NCI-H2029 (cell line): Measurements from ENCODE around the gene C19orf73.
A peak's percentile ranks its signal among the peaks of the same experiment; 100 is the strongest.

Experiments used
- DNase-seq: peaks from one replicate; lab custom pipeline; 2025; lab: John Stamatoyannopoulos, UW

Gene C19orf73

DNA sequence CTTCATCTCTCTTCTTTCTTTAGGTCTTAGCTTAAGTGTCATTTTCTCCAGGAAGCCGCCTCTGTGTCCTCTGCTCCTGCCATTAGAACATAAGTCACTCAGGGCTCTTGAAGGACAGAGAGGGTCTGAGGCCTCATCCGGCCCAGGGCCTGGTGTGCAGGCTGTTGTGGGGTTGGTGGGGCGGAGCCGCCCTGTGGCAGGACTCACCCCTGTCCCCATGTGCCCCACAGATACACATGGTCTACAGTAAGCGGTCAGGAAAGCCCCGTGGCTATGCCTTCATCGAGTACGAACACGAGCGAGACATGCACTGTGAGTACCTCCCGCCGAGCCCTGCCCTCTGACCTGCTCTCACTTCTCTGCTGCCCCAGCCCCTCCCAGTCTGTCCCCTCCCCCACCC is 17.8 kb downstream of the C19orf73 start:
- no peak for DNase-seq

DNA sequence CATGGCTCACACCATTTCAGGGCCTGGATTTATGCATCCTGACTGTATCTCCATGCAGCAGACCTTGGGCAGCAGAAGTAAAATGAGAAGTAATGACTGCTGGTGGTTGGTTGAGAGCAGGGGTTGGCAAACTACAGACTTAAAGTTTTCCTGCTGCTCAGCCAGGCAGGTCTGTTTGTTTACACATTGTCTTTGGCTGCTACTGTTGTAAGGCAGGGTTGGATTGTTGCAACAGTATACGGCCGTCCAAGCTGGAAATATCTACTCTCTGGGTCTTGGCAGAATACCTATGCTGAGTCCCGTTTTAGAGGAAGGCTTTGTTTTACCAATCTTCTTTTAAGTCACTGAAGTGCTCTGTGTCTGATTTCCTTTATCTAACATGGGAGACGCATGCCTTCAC is 20.1 kb downstream of the C19orf73 start:
- DNase-seq: no peak

DNA sequence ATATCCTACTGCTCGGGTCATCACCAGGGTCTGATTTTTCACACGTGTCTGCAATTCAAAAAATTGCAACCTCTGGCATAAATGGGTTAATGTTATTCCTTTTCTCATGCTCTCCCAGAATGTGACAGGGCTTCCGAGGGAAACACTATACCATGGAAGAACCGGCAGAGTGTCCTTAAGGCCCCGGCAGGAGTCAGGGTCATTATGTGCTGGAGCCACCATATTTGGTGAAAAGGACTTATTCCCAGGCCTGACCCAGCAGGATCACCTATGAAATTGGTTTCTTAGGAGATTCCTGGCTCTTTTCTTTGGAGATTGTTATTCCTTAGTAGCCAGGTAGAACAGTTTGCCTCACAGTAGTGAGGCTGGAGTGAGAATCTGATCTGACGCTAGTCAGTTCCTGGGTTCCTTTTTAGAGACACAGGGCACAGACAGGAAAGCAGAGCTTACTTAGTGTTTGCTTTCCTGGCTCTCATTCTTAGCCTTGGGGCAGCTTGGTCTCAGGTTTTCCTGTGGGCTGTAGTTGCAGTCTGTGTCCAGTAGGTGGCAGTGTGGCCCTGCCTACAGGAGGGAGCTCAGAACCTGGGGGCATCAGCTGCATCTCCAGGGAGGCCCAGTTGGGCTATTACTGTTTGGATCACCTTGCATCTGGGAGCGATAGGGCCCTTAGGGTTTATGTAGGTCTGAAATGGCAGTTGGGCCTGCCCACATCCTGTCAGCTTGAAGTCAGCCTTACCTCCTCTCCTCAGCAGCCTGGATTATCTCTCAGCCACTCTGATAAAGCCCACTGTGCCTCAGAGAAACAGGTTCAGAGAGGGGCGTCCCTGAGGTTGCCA is 21.3 kb downstream of the C19orf73 start:
- DNase-seq: peak; percentile 61

DNA sequence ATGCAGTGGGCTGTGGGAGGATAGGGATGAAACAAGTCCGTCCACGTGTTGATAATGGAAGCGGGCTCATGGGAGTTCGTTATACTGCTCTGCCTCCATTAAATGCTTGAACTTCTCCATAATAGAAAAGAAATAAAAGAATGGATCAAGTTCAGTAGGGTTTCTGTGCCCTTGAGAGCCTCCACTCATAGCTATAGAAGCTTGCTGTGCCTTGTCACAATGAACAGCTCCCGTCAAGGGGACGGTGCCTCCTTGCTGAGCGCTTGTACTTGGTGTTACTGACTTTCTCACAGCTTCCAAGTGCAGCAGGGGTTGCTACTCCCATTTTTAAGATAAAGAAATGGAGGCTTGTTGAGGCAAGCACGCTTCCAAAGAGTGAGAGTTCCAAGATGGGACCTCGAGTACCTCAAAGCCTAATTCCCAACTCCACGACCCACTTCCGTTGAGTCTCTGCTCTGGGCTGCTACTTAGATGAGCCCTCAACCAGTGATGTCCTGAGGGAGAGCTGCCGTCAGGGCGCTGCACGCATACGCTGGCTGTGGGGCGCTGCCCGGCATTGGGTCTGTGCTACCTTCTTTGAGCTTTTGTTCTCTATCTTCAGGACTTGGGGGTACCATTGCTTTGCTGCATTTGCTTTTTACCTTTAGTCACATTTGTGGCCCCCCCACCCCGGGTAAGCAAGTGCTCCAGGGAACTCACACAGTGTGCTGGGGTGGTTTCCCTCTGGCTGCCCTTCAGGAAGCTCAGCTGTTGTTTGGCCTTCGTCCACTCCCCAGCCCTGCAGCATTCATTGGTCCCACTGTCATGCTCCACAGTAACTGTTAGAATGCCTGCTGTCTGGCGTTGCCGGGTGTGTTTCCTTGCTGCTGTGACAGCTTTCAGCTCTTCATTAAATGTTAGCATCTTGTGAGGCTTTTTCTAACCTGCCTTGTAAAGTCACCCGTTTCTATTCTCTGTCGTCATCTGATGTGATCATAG is 24.1 kb downstream of the C19orf73 start:
- no peak for DNase-seq

DNA sequence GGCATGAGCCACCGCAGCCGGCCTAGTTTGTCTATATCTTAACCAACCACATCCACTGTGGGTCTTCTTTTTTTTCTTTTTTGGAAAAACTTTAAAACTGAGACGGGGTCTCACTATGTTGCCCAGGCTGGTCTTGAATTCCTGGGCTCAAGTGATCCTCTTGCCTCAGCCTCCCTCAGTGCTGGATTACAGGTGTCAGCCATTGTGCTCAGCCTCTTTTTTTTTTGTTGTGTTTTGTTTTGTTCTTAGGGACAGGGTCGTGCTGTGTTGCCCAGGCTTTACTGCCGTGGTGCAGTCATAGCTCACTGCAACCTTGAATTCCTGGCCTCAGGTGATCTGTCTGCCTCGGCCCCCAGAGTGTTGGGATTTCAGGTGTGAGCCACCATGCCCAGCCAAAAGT is 26.3 kb downstream of the C19orf73 start:
- DNase-seq: no peak

DNA sequence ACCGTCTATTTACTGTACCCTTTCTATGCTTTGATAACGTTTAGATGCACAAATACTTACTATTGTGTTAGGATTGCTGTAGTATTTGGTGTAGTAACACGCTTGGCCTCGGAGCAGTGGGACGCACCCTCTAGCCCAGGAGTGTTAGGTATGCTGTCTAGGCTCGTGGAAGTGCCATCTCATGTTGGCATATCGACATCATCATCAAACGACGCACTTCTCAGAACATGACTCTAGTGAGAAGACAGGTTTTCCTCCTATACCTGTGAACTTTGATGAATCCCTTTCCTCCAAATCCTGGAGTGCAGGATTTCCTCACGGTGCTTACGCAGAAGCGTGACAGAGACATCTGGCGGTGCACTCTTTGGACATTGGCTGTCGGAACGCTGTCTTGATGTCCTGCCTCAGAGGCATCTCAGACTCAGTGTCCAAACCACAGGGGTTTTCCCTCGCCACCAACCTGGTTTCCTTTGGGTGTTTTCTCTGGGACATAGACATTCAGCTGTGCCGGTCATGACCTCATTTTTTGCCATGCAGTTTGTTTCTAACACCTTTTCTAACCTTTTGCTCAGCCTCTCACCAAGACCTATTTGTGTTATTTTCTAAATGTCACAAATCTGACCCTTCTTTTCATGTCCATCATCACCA is 27.4 kb downstream of the C19orf73 start:
- no peak for DNase-seq

DNA sequence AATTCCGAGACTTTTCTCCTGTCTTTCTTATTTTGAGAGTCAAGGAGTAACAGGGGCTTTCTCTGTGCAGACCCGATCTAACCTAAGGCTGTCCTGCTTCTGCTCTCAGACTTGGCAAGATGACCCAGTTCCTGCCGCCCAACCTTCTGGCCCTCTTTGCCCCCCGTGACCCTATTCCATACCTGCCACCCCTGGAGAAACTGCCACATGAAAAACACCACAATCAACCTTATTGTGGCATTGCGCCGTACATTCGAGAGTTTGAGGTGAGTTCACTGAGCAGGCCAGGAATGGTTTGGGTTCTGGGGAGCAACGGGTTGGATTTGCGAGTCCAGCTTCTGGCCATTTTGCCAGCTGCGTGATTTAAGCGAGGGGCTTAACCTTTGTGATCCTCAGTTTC is 32.6 kb downstream of the C19orf73 start:
- no peak for DNase-seq

DNA sequence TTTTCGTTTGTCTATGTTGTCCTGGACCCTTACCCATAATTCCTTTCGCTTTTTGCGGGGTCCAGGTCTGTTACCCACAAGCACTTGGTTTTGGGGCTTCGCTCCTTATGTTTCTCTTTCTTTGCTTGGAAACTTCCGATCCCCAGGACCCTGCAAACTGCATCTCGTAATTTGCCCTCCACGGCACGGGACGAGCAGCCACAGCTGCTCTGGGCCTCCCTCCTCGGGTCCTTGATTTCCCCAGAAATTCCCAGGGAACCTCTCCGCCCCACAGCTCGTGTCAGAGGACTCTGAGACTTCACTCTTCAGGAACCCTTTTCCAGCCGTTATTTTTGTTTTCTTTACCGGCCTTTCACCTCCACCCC is 33.1 kb downstream of the C19orf73 start:
- no peak for DNase-seq

DNA sequence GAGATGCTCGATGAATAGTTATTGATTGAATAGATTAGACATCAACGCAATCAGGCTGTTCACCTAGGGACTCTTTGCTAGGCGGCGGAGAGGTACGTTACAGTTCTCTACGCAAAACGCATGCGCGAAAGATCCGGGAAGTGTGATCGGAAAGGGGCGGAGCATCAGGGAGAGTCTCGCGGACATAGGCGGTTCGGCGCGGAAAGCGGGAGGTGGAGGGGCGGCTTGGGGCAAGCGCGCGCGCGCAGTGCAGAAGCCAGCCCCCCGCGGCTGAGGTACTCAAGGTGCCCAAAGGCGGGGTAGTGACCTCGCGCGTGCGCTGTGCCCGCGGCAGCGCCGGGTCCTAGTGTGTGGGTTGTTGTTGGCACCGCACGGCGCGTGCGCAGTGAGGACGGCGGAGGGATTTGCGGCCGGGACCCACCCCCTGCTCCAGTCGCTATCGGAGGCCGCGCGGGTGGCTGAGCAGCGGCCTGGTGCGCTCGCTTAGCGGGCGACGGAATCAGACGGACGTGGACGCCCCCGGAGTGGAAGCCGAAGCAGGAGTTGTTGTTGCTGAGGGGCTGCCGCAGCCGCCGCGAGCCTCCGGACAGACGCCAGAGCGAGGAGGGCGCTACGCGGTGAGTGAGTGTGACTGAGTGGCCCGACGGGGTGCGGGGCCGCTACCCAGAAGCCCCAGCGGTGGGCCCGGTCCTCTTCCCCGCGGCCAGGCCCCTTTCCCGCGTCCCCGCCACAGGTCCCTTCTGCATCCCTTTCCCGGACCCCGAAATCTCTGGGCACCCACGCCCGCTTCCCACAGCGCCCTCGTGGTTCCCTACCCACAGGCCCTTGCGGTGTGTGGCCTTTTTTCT is 33.7 kb downstream of the C19orf73 start, which contains the start of gene SNRNP70:
Gene SNRNP70, plus strand, starts transcription at position 432 of the 848 bp plus-strand sequence. CDS start 964 bp downstream, outside the sequence.
- peak; percentile 99 for DNase-seq

DNA sequence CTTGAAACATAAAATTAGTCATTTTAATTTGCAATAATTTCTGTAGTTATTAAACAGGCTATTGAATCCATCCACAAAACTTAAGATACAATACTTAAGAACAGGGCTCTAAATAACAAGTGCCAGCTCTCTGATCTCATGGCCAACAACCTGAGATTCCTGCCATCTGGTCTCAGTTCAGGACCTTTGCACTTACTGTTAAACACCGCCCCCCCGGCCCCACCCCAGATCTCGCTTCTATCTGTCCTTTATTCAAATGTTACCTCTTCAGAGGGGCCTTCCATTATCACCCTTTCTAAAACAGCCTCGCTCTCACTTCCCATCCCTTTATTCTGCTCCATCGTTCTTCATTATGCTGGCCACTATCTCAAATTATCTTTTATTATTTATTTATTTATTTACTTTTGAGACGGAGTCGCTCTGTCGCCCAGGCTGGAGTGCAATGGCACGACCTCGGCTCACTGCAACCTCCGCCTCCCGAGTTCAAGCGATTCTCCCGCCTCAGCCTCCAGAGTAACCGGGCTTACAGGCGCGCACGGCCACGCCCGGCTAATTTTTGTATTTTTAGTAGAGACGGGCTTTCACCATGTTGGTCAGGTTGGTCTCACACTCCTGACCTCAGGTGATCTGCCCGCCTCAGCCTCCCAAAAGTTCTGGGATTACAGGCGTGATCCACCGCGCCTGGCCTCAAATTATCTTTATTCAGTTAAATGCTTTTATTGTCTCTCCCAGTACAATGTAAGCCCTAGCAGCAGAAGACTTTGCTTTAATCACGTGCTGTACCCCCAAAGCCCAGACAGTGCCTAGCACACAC is 34.5 kb downstream of the C19orf73 start:
- DNase-seq: no peak

DNA sequence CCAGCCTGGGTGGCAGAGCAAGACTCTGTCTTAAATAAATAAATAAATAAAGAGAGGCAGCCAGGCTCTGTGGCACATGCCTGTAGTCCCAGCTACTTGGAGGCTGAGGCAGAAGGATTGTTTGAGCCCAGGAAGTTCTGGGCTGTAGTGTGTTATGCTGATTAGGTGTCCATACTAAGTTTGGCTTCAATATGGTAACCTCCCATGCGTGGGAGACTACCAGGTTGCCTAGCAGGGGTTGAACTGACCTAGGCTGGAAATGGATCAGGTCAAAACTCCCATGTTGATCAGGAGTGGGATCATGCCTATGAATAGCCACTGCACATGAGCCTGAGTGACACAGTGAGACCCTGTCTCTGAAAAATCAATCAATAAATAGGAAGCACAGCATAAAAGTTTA is 37.7 kb downstream of the C19orf73 start:
- DNase-seq: no peak

DNA sequence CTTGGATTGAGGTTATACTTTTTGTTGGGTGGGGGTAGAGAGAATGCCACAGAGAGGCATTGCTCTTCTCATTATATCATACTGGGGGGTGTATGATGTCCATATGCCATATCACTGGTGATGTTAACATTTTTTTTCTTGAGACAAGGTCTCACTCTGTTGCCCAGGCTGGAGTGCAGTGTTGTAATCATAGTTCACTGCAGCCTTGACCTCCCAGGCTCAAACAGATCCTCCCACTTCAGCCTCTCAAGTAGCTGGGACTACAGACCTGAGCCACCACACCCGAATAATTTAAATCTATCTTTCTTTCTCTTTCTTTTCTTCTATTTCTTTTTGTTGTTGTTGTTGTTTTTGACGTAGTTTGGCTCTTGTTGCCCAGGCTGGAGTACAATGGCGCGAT is 38.6 kb downstream of the C19orf73 start:
- DNase-seq: no peak

DNA sequence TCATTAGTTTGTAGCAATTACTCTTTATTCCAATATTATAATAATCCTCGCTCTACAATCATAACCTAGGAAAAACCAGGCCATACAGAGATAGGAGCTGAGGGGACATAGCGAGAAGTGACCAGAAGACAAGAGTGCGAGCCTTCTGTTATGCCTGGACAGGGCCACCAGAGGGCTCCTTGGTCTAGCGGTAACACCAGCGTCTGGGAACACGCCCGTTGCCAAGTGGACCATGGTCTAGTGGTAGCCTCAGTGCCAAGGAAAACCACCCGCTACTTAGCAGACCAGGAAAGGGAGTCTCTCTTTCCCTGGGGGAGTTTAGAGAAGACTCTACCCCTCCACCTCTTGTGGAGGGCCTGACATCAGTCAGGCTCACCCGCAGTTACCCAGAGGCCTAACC is 44.1 kb downstream of the C19orf73 start:
- peak; percentile 61 for DNase-seq

DNA sequence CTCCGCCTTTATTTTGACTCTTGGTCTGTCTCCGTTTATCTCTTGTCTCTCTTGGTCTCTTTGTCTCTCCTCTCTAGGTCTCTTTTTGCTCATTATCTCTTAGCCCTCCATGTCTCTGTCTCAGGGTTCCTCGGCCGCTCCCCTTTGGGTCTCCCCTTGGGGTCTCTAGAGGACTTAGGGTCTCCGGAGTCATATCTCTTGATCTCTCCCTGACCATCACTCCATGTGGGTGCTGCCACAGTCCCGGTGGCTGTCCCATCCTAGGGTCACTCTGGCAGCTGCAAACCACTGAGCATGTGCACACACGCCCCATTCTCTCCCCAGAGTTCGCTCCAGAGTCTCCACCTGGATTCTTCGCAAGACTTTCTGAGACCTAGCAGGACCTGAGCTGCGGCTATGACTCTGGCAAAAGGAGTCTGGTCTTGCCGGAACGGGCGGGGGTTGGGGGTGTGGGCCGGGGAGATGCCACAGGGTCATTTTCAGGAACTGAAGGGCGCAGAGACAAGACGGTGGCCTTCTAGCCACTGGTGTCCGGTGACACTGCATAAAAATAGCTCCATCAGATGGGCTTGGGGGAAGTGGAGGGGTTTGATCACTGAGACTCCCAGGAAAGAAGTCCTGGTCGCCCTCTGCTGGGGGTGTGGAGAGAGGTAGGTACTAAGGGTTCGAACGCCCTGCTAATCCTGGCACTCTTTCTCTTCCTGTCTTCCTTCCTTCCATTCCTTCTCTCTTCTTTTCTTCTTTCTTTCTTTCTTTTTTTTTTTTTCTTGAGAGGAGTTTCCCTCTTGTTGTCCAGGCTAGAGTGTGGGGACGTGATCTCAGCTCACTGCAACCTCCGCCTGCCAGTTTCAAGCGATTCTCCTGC is 45.2 kb downstream of the C19orf73 start:
- DNase-seq: no peak

DNA sequence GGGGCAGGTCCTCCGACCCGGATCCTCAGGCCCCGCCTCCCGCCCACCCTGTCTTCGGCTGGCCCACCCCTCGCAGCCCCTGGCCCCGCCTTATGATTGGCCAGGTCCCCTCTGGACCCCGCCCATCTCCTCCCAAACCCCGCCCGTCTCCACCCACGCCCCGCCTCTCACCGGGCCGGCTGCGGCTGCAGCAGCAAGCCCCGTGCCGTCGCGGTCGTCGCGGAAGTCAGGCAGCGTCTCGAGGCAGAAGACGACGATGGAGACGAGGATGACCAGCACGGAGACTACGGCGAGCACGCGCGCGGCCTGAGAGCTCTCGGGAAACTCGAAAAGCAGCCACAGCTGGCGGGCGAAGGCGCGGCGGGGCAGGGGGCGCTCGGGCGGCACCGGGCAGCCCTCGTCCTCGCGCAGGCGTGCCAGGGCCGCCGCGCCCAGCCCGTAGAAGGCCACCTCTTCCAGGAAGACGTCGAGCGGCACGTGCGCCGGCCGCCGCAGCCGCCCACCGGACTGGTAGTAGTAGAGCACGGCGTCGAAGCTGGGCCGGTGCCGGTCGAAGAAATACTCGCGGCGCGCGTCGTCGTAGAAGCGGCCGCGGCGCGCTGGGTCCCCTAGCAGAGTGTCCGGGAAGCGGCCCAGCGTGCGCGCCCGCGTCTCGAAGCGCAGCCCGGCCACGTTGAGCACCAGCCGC is 46.9 kb downstream of the C19orf73 start:
- no peak for DNase-seq

DNA sequence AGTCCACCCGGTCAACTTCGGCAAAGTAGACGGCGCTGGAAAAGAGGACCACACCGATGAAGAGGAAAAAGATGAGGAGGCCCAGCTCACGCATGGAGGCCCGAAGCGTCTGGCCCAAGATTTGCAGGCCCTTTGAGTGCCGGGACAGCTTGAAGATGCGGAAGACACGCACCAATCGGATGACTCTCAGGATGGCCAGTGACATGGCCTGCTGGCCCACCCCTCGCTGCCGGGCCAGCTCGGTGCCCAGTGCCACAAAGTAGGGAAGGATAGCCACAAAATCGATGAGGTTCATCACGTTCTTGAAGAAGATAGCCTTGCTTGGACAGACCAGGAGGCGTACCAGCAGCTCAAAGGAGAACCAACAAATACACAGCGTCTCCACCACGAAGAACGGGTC is 48.5 kb downstream of the C19orf73 start:
- DNase-seq: no peak

DNA sequence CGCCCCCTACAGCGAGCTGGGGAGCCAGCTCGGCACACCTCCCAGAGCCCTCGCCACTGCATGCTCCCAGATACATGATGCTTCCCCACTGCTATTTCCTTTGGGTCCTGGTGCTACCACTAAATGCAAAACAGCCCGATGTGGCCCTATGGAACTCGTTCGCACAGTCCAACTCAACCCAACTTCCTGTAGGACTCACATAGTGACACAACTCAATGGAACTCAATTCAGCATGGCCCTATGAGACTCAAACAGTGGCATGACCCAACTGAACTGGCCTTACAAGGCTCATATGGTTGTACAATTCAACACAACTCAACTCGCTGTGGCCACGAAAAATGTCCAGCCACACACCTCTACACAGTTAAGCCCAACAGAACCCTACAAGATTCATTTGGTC is 49.9 kb downstream of the C19orf73 start:
- DNase-seq: no peak
